Thoracic aorta (tissue), 2 donors: ENCODE results near the gene CRBN. TPM values are rescaled to one million over a fixed set of nuclear protein-coding genes. Genes with fewer than 3 reads are reported as not detected.

Experiments used
- ATAC-seq: fragments of 150-250 bp; one replicate; pipeline ENCODE4 v1.8.0; 2017; ENCODE audit warnings: low read depth; ENCODE audit not compliant: insufficient number of reproducible peaks, low FRiP score
- DNase-seq: peaks from one replicate; pipeline ENCODE4 v3.0.0-alpha.2; 2020; ENCODE audit warnings: low spot score
- H3K27ac ChIP-seq, 2 donors: fragments of 200-600 bp; sonication (generic); 1 replicate in 1 of 2; 2 replicates in 1 of 2; pipeline ENCODE4 v1.5.1; 2016; ENCODE audit warnings: mild to moderate bottlenecking in 2 of 2, moderate library complexity in 2 of 2
- H3K27me3 ChIP-seq: fragments of 200-600 bp; sonication (generic); replicated peaks from 2 replicates; pipeline ENCODE4 v1.6.0; 2016; ENCODE audit warnings: mild to moderate bottlenecking; ENCODE audit not compliant: insufficient read depth
- H3K36me3 ChIP-seq: fragments of 200-600 bp; sonication (generic); one replicate; pipeline ENCODE4 v1.5.1; 2016
- H3K4me1 ChIP-seq, 2 donors: fragments of 200-600 bp; sonication (generic); 1 replicate in 1 of 2; 2 replicates in 1 of 2; pipeline versions ENCODE4 v1.5.1 to v1.6.0; 2016; ENCODE audit warnings: low read depth in 2 of 2, mild to moderate bottlenecking in 1 of 2; ENCODE audit not compliant: control insufficient read depth in 1 of 2
- H3K4me3 ChIP-seq: fragments of 200-600 bp; sonication (generic); 2 replicates; pipeline ENCODE4 v1.5.1; 2016; ENCODE audit warnings: mild to moderate bottlenecking
- H3K9me3 ChIP-seq: fragments of 200-600 bp; sonication (generic); 2 replicates; pipeline ENCODE4 v1.5.1; 2016
- total RNA-seq, 2 donors: library from RNA; depleted of rRNA; stranded (reverse); fragments of >200 nt; gene quantifications; one replicate each; pipeline versions ENCODE4 v1.1.0 to v1.2.3, GENCODE V29; 2016
- TF ChIP-seq, protein P1 (sequence below): fragments of 200-600 bp; sonication (generic); IDR thresholded peaks from one replicate; pipeline ENCODE4 v1.5.1; 2019; ENCODE audit warnings: antibody characterized with exemption

Gene CRBN
- 10 to 100 TPM; 80.6 TPM for total RNA-seq

DNA sequence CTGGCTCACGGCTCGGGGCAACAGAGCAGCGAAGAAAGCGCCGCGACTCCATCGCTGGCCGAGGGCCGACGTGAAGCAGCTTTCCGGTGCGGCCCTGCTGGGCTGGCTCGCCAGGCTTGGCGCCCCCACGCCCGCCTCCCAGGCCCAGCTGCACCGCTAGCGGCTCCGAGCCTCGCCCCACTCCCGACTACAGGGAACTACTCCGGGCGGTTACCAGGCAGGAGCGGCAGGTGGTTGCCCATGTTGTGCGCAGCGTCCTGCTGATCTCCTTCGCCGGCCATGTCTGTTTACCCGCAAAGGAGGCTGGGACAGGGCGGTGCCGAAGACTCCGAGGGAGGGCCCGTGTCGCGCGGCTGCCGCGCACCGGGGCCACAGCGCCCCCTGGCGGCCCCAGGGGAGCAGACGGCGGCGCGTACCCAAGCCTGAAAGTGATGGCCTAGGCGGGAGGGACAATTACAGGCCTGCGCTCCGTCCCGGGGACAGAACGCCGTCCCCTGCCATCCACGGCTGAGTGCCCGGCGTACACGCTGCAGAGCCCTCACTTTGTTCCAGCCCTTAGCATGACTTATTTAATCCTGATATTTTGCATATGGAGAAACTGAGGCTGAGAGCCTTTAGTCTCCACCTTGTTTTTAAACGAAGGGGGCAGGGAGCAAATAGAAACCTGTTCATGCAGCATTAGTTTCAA, at the start of gene CRBN:
TSS of gene CRBN (minus strand) at position 285 of the 688 bp plus-strand sequence. CDS start at position 281, 4 bp downstream.
- Histone ChIP-seq H3K36me3 (no peaks in the 10 kb centered on the region), H3K9me3 (no peaks in the 10 kb centered on the region), H3K4me1 (peaks cover 16% of the 10 kb centered on the region in 2 donors), H3K27ac (peak within 1 kb of the TSS; percentile 60 to 69), H3K27me3 (no peaks in the 10 kb centered on the region), H3K4me3 (peak within 1 kb of the TSS; percentile 99)
- peak; percentile 44 for DNase-seq
- peak; percentile 74 for ATAC-seq
- TF ChIP-seq, protein P1, sequence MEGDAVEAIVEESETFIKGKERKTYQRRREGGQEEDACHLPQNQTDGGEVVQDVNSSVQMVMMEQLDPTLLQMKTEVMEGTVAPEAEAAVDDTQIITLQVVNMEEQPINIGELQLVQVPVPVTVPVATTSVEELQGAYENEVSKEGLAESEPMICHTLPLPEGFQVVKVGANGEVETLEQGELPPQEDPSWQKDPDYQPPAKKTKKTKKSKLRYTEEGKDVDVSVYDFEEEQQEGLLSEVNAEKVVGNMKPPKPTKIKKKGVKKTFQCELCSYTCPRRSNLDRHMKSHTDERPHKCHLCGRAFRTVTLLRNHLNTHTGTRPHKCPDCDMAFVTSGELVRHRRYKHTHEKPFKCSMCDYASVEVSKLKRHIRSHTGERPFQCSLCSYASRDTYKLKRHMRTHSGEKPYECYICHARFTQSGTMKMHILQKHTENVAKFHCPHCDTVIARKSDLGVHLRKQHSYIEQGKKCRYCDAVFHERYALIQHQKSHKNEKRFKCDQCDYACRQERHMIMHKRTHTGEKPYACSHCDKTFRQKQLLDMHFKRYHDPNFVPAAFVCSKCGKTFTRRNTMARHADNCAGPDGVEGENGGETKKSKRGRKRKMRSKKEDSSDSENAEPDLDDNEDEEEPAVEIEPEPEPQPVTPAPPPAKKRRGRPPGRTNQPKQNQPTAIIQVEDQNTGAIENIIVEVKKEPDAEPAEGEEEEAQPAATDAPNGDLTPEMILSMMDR = peak; percentile 97

DNA sequence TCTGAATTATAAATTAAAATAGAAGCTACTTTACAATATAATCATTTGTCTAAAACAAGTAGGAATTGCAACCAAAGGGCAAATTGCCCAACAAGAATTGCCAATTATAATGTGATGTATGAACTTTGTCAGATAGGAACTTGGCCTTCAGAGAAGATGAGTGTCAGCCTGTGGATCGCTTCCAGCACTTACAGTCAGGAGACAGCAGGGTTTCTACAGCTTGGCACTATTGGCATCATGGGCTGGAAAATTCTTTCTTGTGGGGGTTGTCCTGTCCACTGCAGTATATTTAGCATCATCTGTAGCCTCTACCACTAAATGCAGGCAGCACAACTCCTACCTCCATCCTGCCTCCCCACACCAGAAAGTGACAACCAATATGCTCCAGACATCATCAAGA, 48.1 kb upstream of the CRBN start:
- ATAC-seq = no peak
- no peaks in the 10 kb centered on the region for H3K27me3 ChIP-seq
- no peaks in the 10 kb centered on the region for H3K9me3 ChIP-seq
- H3K4me1 ChIP-seq = peaks cover 5% of the 10 kb centered on the region in 2 donors
- DNase-seq = no peak
- TF ChIP-seq, protein P1 = no peak
- H3K36me3 ChIP-seq = no peaks in the 10 kb centered on the region
- H3K4me3 ChIP-seq = no peak overlapping the region
- no peak overlapping the region for H3K27ac ChIP-seq

DNA sequence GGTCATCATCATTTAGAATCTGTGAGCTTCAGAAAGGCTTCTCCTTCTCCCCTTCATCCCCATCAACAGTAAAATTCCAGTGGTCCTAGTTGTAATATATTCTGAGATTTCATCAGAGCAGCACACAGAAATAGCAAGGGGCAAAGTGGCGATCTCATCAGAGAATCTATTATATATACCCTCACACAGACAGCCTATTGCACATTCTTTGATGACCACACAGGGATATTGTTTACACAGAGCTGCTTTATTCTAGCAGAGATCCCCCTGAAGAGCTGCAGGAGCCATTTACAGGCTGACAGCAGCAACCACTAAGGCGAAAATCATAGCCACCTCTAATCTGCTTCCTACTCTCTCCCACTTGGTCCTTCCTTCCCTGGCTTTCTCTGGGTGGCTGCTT, 42.0 kb upstream of the CRBN start:
- DNase-seq (no peak), ATAC-seq (no peak)
- Histone ChIP-seq H3K27ac (no peak overlapping the region), H3K4me3 (no peak overlapping the region), H3K9me3 (no peaks in the 10 kb centered on the region), H3K4me1 (no peaks in the 10 kb centered on the region), H3K36me3 (no peaks in the 10 kb centered on the region), H3K27me3 (no peaks in the 10 kb centered on the region)
- TF ChIP-seq, protein P1 = no peak

DNA sequence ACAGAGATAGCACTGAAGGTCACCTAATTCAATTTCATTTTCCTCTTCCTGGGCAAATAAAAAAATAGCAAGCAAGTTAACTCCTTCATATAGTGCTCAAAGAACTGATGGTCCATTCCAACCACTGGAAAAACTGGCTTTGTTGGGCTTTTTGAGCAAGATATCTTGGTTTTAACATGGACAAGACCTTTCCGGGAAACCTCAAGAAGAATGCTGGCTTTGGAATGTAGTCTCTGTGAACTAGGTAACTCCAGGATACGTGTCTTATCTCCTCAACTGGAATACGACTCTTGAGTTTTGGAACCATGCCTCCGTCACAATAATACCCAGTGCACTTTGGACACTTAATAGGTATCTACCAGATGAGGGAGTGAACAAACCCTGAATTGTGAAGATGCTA, 36.9 kb upstream of the CRBN start:
- no peaks in the 10 kb centered on the region for H3K27me3 ChIP-seq
- peaks cover 0 to 7% of the 10 kb centered on the region in 2 donors for H3K4me1 ChIP-seq
- DNase-seq = no peak
- TF ChIP-seq, protein P1 = no peak
- H3K9me3 ChIP-seq = no peaks in the 10 kb centered on the region
- no peak overlapping the region for H3K27ac ChIP-seq
- H3K36me3 ChIP-seq = no peaks in the 10 kb centered on the region
- no peak for ATAC-seq
- no peak overlapping the region for H3K4me3 ChIP-seq

DNA sequence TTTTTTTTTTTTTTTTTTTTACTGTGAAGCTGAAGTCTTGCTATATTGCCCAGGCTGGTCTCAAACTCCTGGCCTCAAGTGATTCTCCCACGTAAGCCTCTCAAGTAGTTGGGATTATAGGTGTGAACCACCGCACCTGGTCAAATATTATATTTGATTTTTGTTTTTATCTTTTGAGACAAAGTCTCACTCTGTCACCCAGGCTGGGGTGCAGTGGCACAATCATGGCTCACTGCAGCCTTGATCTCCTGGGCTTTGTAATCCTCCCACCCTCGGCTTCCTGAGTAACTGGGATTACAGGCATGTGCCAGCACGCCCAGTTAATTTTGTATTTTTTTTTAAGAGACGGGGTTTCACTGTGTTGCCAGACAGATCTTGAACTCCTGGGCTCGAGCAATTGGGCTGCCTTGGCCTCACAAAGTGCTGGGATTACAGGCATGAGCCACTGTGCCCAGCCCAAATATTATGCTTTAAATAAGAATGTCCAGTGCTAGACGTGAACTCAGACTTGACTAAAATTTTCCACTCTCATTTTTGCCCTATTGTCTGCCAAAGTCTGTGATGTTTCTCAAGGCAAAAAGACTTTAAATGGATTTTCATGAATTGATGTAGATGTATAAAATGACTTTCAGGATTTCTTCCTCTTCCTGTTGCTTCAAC, 33.4 kb upstream of the CRBN start:
- no peaks in the 10 kb centered on the region for H3K27me3 ChIP-seq
- peak; percentile 84 for ATAC-seq
- TF ChIP-seq, protein P1 = no peak
- H3K27ac ChIP-seq = peak overlapping the region; percentile 51 to 71
- H3K36me3 ChIP-seq = no peaks in the 10 kb centered on the region
- peaks cover 0 to 7% of the 10 kb centered on the region in 2 donors for H3K4me1 ChIP-seq
- no peaks in the 10 kb centered on the region for H3K9me3 ChIP-seq
- DNase-seq = no peak
- no peak overlapping the region for H3K4me3 ChIP-seq
